Measurements from ENCODE around the gene MTA2.
A peak's percentile ranks its signal among the peaks of the same experiment; 100 is the strongest.

MTA2 gene

GRCh38 chr11:62645946-62646824 lies 44.5 kb upstream of the MTA2 start, which contains the start of gene GANAB:
Gene GANAB, minus strand, starts transcription at chr11:62646613. Its CDS starts 14 bp downstream, at chr11:62646599.
- Histone ChIP-seq H2AFZ (ENCODE audit: low read length) (peak within 1 kb of the TSS; percentile 92), H3K27ac (replicated peaks; ENCODE audit: low read length) (peak within 1 kb of the TSS; percentile 75), H2BK12ac (ENCODE audit: low read length) (no peak within 1 kb of the TSS), H2BK15ac (ENCODE audit: low read length) (no peak within 1 kb of the TSS), H3K4me1 (ENCODE audit: control insufficient read depth in 2 of 2, insufficient read depth in 1 of 2, low read depth in 1 of 2, low read length in 2 of 2) (peaks cover 4% of the 10 kb centered on the region in 2 donors), H3K4ac (ENCODE audit: low read length) (peak within 1 kb of the TSS; percentile 92), H3K18ac (ENCODE audit: low read length) (peak within 1 kb of the TSS; percentile 93), H3K36me3 (replicated peaks in 1 of 2; ENCODE audit: control insufficient read depth in 2 of 2, insufficient read depth in 2 of 2, low read length in 2 of 2) (peaks cover 27 to 68% of the 10 kb centered on the region in 2 donors), H2AK5ac (ENCODE audit: low read depth, low read length) (peak within 1 kb of the TSS; percentile 2), H3K23ac (ENCODE audit: low read depth, low read length, poor library complexity) (peak within 1 kb of the TSS; percentile 98), H2BK5ac (ENCODE audit: low read length) (peak within 1 kb of the TSS; percentile 97), H2BK120ac (ENCODE audit: low read depth, low read length) (no peak within 1 kb of the TSS), H3K9ac (ENCODE audit: low read depth, low read length, poor library complexity) (peak within 1 kb of the TSS; percentile 78), H4K8ac (ENCODE audit: low read depth, low read length) (no peak within 1 kb of the TSS), H4K91ac (ENCODE audit: low read depth, low read length, poor library complexity) (no peak within 1 kb of the TSS), H3K4me3 (ENCODE audit: low read length in 2 of 2) (peak within 1 kb of the TSS; percentile 90 to 91), H3K27me3 (ENCODE audit: control insufficient read depth in 3 of 3, insufficient read depth in 3 of 3, low read depth in 1 of 3, low read length in 3 of 3) (no peaks in the 10 kb centered on the region), H3K79me1 (ENCODE audit: low read depth, low read length) (peaks cover 9% of the 10 kb centered on the region), H3K14ac (ENCODE audit: low read length) (no peak within 1 kb of the TSS), H3K9me3 (replicated peaks in 1 of 2; ENCODE audit: control insufficient read depth in 2 of 2, insufficient read depth in 1 of 2, low read depth in 1 of 2, low read length in 2 of 2) (no peaks in the 10 kb centered on the region), H3K4me2 (ENCODE audit: insufficient read depth, low read length, poor library complexity, severe bottlenecking) (peak within 1 kb of the TSS; percentile 90)
- DNase-seq (ENCODE audit: low spot score) = peak; percentile 97
- no CpG with 5 or more reads among the region's 73 CpGs for WGBS, 2 donors (ENCODE audit: extremely low coverage in 2 of 2, insufficient read length in 2 of 2, insufficient replicate concordance in 1 of 2)

- H2BK120ac ChIP-seq (ENCODE audit: low read depth, low read length) = no peak overlapping the region
- DNase-seq (ENCODE audit: low spot score) = no peak
Observed at GRCh38 chr11:62645671-62645945, 43.9 kb upstream of the MTA2 start.

DNA sequence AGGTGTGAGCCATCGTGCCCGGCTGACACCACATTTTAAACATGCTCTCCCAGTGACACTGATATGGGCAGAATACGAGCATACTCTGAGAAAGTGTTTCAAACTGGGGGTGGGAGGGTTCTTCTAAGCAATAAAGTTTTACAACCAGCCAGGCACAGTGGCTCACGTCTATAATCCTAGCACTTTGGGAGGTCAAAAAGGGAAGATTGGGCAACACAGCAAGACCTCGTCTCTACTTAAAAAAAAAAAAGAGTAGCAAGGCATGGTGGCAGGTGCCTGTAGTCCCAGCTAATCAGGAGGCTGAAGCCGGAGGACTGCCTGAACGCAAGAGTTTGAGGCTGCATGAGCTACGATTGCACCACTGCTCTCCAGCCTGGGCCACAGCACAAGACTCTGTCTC lies 42.6 kb upstream of the MTA2 start:
- Histone ChIP-seq H3K79me1 (ENCODE audit: low read depth, low read length) (peaks cover 12% of the 10 kb centered on the region), H2BK5ac (ENCODE audit: low read length) (no peak overlapping the region), H3K18ac (ENCODE audit: low read length) (no peak overlapping the region), H3K27me3 (ENCODE audit: control insufficient read depth in 3 of 3, insufficient read depth in 3 of 3, low read depth in 1 of 3, low read length in 3 of 3) (no peaks in the 10 kb centered on the region), H3K4me2 (ENCODE audit: insufficient read depth, low read length, poor library complexity, severe bottlenecking) (no peak overlapping the region), H2AFZ (ENCODE audit: low read length) (no peak overlapping the region), H3K23ac (ENCODE audit: low read depth, low read length, poor library complexity) (no peak overlapping the region), H2AK5ac (ENCODE audit: low read depth, low read length) (no peak overlapping the region), H3K4me1 (ENCODE audit: control insufficient read depth in 2 of 2, insufficient read depth in 1 of 2, low read depth in 1 of 2, low read length in 2 of 2) (peaks cover 4% of the 10 kb centered on the region in 2 donors), H3K4me3 (ENCODE audit: low read length in 2 of 2) (no peak overlapping the region), H2BK120ac (ENCODE audit: low read depth, low read length) (no peak overlapping the region), H2BK12ac (ENCODE audit: low read length) (no peak overlapping the region), H2BK15ac (ENCODE audit: low read length) (no peak overlapping the region), H3K9me3 (replicated peaks in 1 of 2; ENCODE audit: control insufficient read depth in 2 of 2, insufficient read depth in 1 of 2, low read depth in 1 of 2, low read length in 2 of 2) (no peaks in the 10 kb centered on the region), H4K91ac (ENCODE audit: low read depth, low read length, poor library complexity) (no peak overlapping the region), H3K27ac (replicated peaks; ENCODE audit: low read length) (no peak overlapping the region), H3K4ac (ENCODE audit: low read length) (no peak overlapping the region), H3K14ac (ENCODE audit: low read length) (no peak overlapping the region), H3K9ac (ENCODE audit: low read depth, low read length, poor library complexity) (no peak overlapping the region), H4K8ac (ENCODE audit: low read depth, low read length) (no peak overlapping the region), H3K36me3 (replicated peaks in 1 of 2; ENCODE audit: control insufficient read depth in 2 of 2, insufficient read depth in 2 of 2, low read length in 2 of 2) (peaks cover 26 to 71% of the 10 kb centered on the region in 2 donors)
- no peak for DNase-seq (ENCODE audit: low spot score)
- no CpG with 5 or more reads among the region's 8 CpGs for WGBS, 2 donors (ENCODE audit: extremely low coverage in 2 of 2, insufficient read length in 2 of 2, insufficient replicate concordance in 1 of 2)

More at GRCh38 chr11:62645671-62645945, 43.9 kb upstream of the MTA2 start:
- Histone ChIP-seq H3K4ac (ENCODE audit: low read length) (no peak overlapping the region), H2AFZ (ENCODE audit: low read length) (peak overlapping the region; percentile 92), H3K9ac (ENCODE audit: low read depth, low read length, poor library complexity) (peak overlapping the region; percentile 78), H3K79me1 (ENCODE audit: low read depth, low read length) (peaks cover 11% of the 10 kb centered on the region), H3K4me2 (ENCODE audit: insufficient read depth, low read length, poor library complexity, severe bottlenecking) (peak overlapping the region; percentile 90), H3K27me3 (ENCODE audit: control insufficient read depth in 3 of 3, insufficient read depth in 3 of 3, low read depth in 1 of 3, low read length in 3 of 3) (no peaks in the 10 kb centered on the region), H2AK5ac (ENCODE audit: low read depth, low read length) (no peak overlapping the region), H3K18ac (ENCODE audit: low read length) (no peak overlapping the region), H4K91ac (ENCODE audit: low read depth, low read length, poor library complexity) (no peak overlapping the region), H3K14ac (ENCODE audit: low read length) (no peak overlapping the region), H3K27ac (replicated peaks; ENCODE audit: low read length) (peak overlapping the region; percentile 75), H2BK15ac (ENCODE audit: low read length) (no peak overlapping the region), H3K4me3 (ENCODE audit: low read length in 2 of 2) (peak overlapping the region; percentile 90 to 91), H4K8ac (ENCODE audit: low read depth, low read length) (no peak overlapping the region), H2BK12ac (ENCODE audit: low read length) (no peak overlapping the region), H3K23ac (ENCODE audit: low read depth, low read length, poor library complexity) (no peak overlapping the region), H2BK5ac (ENCODE audit: low read length) (peak overlapping the region; percentile 97), H3K9me3 (replicated peaks in 1 of 2; ENCODE audit: control insufficient read depth in 2 of 2, insufficient read depth in 1 of 2, low read depth in 1 of 2, low read length in 2 of 2) (no peaks in the 10 kb centered on the region), H3K4me1 (ENCODE audit: control insufficient read depth in 2 of 2, insufficient read depth in 1 of 2, low read depth in 1 of 2, low read length in 2 of 2) (peaks cover 4% of the 10 kb centered on the region in 2 donors), H3K36me3 (replicated peaks in 1 of 2; ENCODE audit: control insufficient read depth in 2 of 2, insufficient read depth in 2 of 2, low read length in 2 of 2) (peaks cover 27 to 71% of the 10 kb centered on the region in 2 donors)
- WGBS, 2 donors (ENCODE audit: extremely low coverage in 2 of 2, insufficient read length in 2 of 2, insufficient replicate concordance in 1 of 2) = no CpG with 5 or more reads among the region's 11 CpGs

DNA sequence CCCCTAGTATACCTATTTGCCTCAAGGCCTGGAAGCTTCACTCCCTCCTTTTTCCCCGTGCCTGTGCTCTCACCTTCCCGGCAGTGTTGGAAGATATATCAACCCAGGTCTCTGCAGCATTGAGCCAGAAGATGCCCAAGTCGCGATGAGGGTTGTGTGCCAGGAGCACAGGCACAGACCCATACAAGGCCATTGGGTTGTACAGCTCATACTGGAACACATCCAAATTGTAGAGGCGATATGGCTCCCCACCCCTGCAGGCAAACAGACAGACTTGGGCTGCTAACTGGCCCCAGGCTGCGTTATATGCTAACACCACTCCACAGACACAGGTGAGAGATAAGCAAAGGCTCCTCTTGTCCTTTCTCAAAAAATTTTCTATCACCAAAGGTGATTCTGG lies 30.8 kb upstream of the MTA2 start:
- no peak overlapping the region for H3K23ac ChIP-seq (ENCODE audit: low read depth, low read length, poor library complexity)

More for the DNA sequence above, 30.8 kb upstream of the MTA2 start:
- H3K27me3 ChIP-seq (ENCODE audit: control insufficient read depth in 3 of 3, insufficient read depth in 3 of 3, low read depth in 1 of 3, low read length in 3 of 3) = no peaks in the 10 kb centered on the region
- no peak for DNase-seq (ENCODE audit: low spot score)
- H3K4me1 ChIP-seq (ENCODE audit: control insufficient read depth in 2 of 2, insufficient read depth in 1 of 2, low read depth in 1 of 2, low read length in 2 of 2) = no peaks in the 10 kb centered on the region
- no peak overlapping the region for H3K27ac ChIP-seq (replicated peaks; ENCODE audit: low read length)
- no peak overlapping the region for H3K18ac ChIP-seq (ENCODE audit: low read length)
- no peak overlapping the region for H3K4ac ChIP-seq (ENCODE audit: low read length)
- peaks cover 68 to 98% of the 10 kb centered on the region in 2 donors for H3K36me3 ChIP-seq (replicated peaks in 1 of 2; ENCODE audit: control insufficient read depth in 2 of 2, insufficient read depth in 2 of 2, low read length in 2 of 2)
- H3K4me3 ChIP-seq (ENCODE audit: low read length in 2 of 2) = no peak overlapping the region
- H3K4me2 ChIP-seq (ENCODE audit: insufficient read depth, low read length, poor library complexity, severe bottlenecking) = no peak overlapping the region
- no peak overlapping the region for H2AK5ac ChIP-seq (ENCODE audit: low read depth, low read length)
- H3K14ac ChIP-seq (ENCODE audit: low read length) = no peak overlapping the region
- peaks cover 0 to 2% of the 10 kb centered on the region in 2 donors for H3K9me3 ChIP-seq (replicated peaks in 1 of 2; ENCODE audit: control insufficient read depth in 2 of 2, insufficient read depth in 1 of 2, low read depth in 1 of 2, low read length in 2 of 2)
- no peaks in the 10 kb centered on the region for H3K79me1 ChIP-seq (ENCODE audit: low read depth, low read length)
- H2BK5ac ChIP-seq (ENCODE audit: low read length) = no peak overlapping the region
- no peak overlapping the region for H4K91ac ChIP-seq (ENCODE audit: low read depth, low read length, poor library complexity)
- H2BK120ac ChIP-seq (ENCODE audit: low read depth, low read length) = no peak overlapping the region
- no peak overlapping the region for H2BK15ac ChIP-seq (ENCODE audit: low read length)
- H4K8ac ChIP-seq (ENCODE audit: low read depth, low read length) = no peak overlapping the region
- H2AFZ ChIP-seq (ENCODE audit: low read length) = no peak overlapping the region
- no CpG with 5 or more reads among the region's 6 CpGs for WGBS, 2 donors (ENCODE audit: extremely low coverage in 2 of 2, insufficient read length in 2 of 2, insufficient replicate concordance in 1 of 2)
- no peak overlapping the region for H3K9ac ChIP-seq (ENCODE audit: low read depth, low read length, poor library complexity)
- H2BK12ac ChIP-seq (ENCODE audit: low read length) = no peak overlapping the region
